GM18505 (cell line): ENCODE results near the gene ZNF532.
"Not testable (repeated sequence)": the region's sequence is repeated elsewhere in the genome, so short reads cannot be mapped to it uniquely, and the experiment has no call there.

ENCODE experiments used
- ATAC-seq: cut with Tn5 transposase; IDR thresholded peaks from one replicate; pipeline ENCODE4 v1.9.1; 2021; ENCODE audit not compliant: unreplicated experiment
- POLR2A ChIP-seq: IDR thresholded peaks from 4 replicates; pipeline ENCODE4 v1.6.1; 2011; ENCODE audit warnings: borderline replicate concordance; ENCODE audit not compliant: insufficient read depth, insufficient read length; ENCODE audit errors: extremely low read depth

Gene ZNF532, protein sequence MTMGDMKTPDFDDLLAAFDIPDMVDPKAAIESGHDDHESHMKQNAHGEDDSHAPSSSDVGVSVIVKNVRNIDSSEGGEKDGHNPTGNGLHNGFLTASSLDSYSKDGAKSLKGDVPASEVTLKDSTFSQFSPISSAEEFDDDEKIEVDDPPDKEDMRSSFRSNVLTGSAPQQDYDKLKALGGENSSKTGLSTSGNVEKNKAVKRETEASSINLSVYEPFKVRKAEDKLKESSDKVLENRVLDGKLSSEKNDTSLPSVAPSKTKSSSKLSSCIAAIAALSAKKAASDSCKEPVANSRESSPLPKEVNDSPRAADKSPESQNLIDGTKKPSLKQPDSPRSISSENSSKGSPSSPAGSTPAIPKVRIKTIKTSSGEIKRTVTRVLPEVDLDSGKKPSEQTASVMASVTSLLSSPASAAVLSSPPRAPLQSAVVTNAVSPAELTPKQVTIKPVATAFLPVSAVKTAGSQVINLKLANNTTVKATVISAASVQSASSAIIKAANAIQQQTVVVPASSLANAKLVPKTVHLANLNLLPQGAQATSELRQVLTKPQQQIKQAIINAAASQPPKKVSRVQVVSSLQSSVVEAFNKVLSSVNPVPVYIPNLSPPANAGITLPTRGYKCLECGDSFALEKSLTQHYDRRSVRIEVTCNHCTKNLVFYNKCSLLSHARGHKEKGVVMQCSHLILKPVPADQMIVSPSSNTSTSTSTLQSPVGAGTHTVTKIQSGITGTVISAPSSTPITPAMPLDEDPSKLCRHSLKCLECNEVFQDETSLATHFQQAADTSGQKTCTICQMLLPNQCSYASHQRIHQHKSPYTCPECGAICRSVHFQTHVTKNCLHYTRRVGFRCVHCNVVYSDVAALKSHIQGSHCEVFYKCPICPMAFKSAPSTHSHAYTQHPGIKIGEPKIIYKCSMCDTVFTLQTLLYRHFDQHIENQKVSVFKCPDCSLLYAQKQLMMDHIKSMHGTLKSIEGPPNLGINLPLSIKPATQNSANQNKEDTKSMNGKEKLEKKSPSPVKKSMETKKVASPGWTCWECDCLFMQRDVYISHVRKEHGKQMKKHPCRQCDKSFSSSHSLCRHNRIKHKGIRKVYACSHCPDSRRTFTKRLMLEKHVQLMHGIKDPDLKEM (N-terminal part only)

DNA sequence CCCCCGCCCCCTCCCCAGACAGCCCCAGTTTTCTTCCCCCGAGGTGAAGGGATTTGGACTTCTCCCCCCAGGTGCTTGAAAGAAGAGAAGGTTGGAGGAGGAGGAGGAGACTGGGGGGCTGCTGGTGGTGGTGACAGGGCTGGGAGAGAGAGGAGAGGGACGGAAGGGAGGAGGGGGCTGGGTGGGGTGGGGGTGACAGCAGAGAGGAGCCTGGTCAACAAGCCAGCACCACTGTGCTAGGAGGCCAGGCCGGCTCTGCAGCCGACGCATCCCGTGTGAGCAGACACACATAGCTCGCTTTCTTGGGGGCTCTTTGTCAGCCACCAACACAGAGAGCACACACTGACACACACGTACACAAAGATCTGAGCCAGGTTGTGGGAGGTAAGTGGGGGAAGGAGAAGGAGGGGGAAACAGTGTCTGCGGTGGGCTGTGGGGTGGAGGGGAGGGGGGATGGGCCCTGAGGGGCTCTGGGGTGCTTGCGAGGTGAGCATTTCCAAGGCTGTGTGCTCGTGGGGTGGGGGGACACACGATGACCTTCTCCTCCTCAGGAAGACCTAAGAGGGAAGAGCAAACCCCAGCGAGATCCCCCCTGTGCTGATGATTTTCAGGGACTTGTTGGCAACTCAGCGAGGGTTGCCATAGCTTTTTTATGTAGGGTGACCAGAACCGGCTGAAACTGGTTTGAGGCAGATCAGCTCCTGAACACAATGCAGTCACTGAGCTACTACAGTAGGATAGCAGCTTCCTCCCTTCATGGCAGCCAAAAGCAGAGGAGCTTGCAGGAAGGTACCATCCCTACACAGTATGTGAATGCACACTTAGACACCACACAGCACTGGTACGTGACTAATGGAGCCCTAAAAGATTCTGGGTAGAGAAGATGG is at the start of gene ZNF532:
Gene ZNF532, plus strand, starts transcription at position 732 of the 887 bp plus-strand sequence. CDS start 53,411 bp downstream, outside the sequence.
- ATAC-seq = no peak
- TF ChIP-seq POLR2A = no peak

DNA sequence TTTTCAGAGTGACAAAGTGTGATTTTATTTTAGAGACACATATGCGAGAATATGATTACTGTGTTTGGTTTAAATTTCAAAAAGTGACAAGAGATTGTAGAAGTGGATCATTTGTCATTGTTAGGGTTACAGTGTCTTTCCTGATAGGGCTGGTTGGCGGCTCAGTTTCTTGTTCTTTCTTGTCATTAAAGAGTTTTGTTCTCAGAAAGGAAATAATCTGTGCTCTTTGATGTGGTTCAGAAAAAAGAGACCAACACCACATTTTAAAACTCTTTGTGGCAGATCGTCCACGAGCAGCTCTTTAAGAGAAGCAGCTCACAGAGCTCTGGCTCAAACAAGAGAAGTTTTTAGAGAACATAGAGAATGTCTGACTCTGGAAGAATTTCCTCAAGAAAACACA is 45.6 kb upstream of the ZNF532 start:
- no peak for TF ChIP-seq POLR2A
- no peak for ATAC-seq

DNA sequence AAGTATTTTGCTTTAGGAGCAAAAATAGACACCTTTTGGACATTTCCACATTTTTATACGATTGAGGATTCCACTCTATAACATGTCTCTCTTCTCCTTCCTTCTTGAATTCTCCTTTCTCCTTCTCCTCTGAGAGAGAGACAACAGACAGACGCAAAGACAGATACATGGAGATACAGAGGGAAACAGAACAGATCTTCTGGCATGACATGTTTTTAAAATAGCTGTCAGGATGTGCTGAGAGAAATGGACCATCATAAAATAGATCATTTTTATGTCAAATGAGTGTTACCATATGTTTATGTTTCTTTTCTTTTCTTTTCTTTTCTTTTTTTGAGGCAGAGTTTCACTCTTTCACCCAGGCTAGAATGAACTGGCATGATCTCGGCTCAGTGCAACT is 44.4 kb upstream of the ZNF532 start:
- no peak for ATAC-seq
- no peak for TF ChIP-seq POLR2A

DNA sequence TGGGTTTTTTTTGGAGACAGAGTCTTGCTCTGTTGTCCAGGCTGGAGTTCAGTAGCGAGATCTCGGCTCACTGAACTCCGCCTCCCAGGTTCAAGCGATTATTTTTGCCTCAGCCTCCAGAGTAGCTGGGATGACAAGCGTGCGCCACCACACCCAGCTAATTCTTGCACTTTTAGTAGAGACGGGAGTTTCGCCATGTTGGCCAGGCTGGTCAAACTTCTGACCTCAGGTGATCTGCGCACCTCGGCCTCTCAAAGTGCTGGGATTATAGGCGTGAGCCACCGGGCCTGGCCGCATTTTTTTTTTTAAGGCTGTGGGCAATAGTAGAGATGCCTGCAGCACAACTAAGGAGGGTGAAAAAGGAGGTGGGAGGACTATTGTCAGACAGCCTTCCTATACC is 41.7 kb upstream of the ZNF532 start:
- no peak for TF ChIP-seq POLR2A

DNA sequence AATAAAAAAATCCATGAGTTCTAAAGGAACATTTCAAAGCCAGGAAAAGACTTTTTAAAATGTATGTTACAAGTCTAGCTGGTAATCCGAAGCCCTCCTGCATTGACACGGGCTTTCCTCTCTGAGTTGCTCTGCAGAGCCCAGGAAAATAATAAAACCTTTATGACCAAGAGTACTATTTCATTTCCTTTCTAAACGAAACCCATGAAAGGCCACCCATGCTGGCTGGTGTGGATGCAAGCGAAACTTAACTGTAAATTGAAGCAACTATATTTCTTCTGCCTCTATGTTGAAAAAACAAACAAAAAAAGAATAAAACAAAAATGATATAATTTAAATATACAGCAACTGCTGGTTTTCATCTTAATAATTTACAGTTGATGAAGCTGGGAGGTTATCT is 41.3 kb upstream of the ZNF532 start:
- no peak for TF ChIP-seq POLR2A
- no peak for ATAC-seq

More for the DNA sequence above, 41.7 kb upstream of the ZNF532 start:
- no peak for ATAC-seq

DNA sequence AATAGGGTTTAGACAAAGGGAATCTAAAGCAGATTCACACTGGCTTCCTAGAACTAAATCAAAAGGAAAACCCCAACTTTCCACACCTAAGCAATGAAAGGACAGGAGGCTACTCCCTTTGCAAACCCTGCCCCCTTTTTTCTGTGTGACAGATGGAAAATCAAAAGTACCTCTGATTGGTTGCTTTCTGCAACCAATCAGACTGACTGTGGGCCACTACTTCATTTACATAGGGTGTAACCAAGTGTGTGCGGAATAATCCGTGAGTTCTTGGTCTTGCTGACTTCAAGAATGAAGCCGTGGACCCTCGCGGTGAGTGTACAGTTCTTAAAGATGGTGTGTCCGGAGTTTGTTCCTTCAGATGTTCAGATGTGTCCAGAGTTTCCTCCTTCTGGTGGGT is 37.8 kb upstream of the ZNF532 start:
- ATAC-seq = not testable (repeated sequence)

DNA sequence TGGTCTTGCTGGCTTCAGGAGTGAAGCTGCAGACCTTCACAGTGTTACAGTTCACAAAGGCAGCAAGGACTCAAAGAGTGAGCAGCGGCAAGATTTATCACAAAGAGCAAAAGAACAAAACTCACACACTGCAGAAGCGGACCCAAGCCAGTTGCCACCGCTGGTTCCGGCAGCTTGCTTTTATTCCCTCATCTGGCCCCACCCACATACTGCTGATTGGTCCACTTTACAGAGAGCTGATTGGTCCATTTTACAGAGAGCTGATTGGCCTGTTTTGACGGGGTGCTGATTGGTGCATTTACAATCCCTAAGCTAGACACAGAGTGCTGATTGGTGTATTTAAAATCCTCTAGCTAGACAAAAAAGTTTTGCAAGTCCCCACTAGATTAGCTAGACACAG is 37.2 kb upstream of the ZNF532 start:
- ATAC-seq = no peak
- TF ChIP-seq POLR2A = no peak

DNA sequence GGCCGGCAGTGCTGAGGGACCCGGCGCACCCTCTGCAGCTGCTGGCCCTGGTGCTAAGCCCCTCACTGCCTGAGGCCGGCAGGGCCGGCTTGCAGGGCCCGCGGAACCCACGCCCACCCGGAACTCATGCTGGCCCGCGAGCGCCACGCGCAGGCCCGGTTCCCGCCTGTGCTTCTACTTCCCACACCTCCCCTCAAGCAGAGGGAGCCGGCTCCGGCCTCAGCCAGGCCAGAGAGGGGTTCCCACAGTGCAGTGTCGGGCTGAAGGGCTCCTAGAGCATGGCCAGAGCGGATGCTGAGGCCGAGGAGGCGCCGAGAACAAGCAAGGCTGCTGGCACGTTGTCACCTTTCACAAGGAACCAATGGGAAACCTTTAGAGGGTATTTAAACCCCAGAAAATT is 36.8 kb upstream of the ZNF532 start:
- no peak for TF ChIP-seq POLR2A
- no peak for ATAC-seq

DNA sequence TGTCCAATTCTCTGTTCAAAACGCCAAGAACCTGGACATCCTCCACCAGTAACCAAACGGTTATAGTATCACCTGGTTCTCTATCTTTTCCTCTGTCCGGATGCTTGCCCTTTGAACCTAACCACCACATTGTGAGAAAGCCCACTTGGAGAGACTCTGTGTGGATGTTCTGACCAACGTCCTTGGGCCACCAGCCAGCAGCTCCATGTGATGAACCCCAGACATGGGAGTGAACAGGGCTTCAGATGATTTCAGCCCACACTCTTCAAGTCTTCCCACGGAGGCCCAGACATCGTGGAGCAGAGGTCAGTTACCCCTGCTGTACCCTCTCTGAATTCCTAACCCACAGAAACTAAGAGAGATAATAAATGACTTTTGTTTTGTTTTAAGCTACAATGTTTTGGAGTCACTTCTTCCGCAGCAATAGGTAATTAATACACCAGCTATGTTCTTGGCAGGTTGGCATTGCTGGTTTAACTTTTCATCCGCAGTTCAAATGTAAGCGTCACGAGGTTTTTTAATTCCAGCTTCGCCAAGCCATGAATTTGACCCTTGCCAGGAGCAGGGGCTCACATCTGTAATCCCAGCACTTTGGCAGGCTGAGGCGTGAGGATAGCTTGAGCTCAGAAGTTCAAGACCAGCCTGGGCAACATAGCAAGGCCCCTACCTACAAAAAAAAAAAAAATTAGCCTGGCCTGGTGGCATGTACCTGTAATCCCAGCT is 36.1 kb upstream of the ZNF532 start:
- no peak for TF ChIP-seq POLR2A
- no peak for ATAC-seq

DNA sequence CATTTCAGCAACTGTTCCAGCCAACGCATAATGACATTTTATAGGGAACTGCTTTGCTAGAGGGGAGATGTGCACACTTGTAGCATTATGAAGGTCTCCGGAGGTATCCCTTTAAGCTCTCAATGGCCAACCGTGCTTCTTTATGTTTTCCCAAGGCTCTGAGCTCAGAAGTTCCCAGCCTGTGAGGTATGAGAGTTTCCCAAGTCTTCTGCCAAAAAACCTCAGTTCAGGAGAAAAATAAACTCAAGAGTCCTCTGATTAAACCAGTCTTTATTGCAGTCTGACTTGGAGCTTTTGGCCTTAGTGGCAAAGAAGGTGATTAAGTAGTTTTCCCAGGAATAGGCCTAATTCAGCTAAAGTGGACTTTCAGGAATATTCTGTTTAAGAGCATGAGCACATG is 35.4 kb upstream of the ZNF532 start:
- TF ChIP-seq POLR2A = no peak
- ATAC-seq = no peak

DNA sequence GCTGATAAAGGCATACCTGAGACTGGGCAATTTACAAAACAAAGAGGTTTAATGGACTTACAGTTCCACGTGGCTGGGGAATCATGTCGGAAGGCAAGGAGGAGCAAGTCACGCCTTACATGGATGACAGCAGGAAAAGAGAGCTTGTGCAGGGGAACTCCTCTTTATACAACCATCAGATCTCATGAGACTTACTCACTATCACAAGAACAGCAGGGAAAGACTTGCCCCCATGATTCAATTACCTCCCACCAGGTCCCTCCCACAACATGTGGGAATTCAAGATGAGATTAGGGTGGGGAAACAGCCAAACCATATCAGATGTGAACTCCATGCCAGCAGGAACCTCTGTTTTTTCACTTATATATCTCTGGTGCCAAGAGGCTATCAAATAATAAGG is 34.8 kb upstream of the ZNF532 start:
- not testable (repeated sequence) for ATAC-seq

DNA sequence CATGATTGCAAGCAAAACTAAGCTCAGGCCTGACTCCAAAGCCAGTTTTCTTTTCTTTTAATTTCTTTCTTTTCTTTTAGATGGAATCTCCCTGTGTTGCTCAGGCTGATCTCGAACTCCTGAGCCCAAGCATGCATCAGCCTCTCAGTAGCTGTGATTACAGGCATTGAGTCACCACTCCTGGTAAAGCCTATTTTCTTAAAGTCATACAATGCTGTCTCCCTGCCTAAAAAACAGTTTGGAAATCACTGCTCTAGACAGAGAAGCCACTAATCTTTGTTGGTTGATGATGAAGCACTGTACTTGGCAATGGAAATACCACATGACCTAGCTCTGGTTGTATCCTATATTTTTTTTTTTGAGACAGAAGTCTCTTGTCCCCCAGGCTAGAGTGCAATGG is 33.1 kb upstream of the ZNF532 start:
- TF ChIP-seq POLR2A = no peak
- ATAC-seq = no peak
